BE2C (cell line): ENCODE data around the gene EFNA5.

Experiments
- DNase-seq: peaks from one replicate; pipeline ENCODE4 v3.0.0-alpha.2; 2020
- H3K27me3 ChIP-seq: fragments of 250-450 bp; sonication (Bioruptor Pico); 2 replicates; pipeline ENCODE4 v1.5.1; 2020; ENCODE audit warnings: mild to moderate bottlenecking
- H3K36me3 ChIP-seq: fragments of 250-450 bp; sonication (Bioruptor Pico); 2 replicates; pipeline ENCODE4 v1.5.1; 2020; ENCODE audit warnings: mild to moderate bottlenecking
- H3K4me1 ChIP-seq: fragments of 250-450 bp; sonication (Bioruptor Pico); 2 replicates; pipeline ENCODE4 v1.5.1; 2020
- H3K4me3 ChIP-seq: 2 replicates; pipeline ENCODE4 v1.5.1; 2011; ENCODE audit warnings: low read depth, low read length
- H3K9me3 ChIP-seq: fragments of 250-450 bp; sonication (Bioruptor Pico); 2 replicates; pipeline ENCODE4 v1.5.1; 2020
- CTCF ChIP-seq: IDR thresholded peaks from 2 replicates; pipeline ENCODE4 v1.5.1; 2012; ENCODE audit warnings: mild to moderate bottlenecking, low read depth, low read length

EFNA5 gene

GRCh38 chr5:107665036-107665570 is 5.6 kb downstream of the EFNA5 start:
- H3K27me3 ChIP-seq, result no peaks in the 10 kb centered on the region
- TF ChIP-seq CTCF, result no peak
- DNase-seq, result no peak
- H3K9me3 ChIP-seq, result no peaks in the 10 kb centered on the region
- no peak overlapping the region for H3K4me3 ChIP-seq
- peaks cover 11% of the 10 kb centered on the region for H3K4me1 ChIP-seq
- no peaks in the 10 kb centered on the region for H3K36me3 ChIP-seq

GRCh38 chr5:107663697-107664096 is 7.0 kb downstream of the EFNA5 start:
- DNase-seq, result no peak
- H3K9me3 ChIP-seq, result no peaks in the 10 kb centered on the region
- H3K4me1 ChIP-seq, result peaks cover 11% of the 10 kb centered on the region
- no peak overlapping the region for H3K4me3 ChIP-seq
- no peaks in the 10 kb centered on the region for H3K27me3 ChIP-seq
- no peaks in the 10 kb centered on the region; the same call in 1 of the 2 replicates for H3K36me3 ChIP-seq
- TF ChIP-seq CTCF, result no peak

- Histone ChIP-seq H3K4me1 (peaks cover 10% of the 10 kb centered on the region), H3K27me3 (no peaks in the 10 kb centered on the region), H3K4me3 (no peak overlapping the region), H3K9me3 (no peaks in the 10 kb centered on the region), H3K36me3 (no peaks in the 10 kb centered on the region; the same call in 1 of the 2 replicates)
- no peak for TF ChIP-seq CTCF
- DNase-seq, result no peak
Measured at GRCh38 chr5:107661650-107662044, 9.1 kb downstream of the EFNA5 start.

- no peak overlapping the region for H3K4me3 ChIP-seq
- no peaks in the 10 kb centered on the region; the same call in 1 of the 2 replicates for H3K36me3 ChIP-seq
- no peaks in the 10 kb centered on the region for H3K27me3 ChIP-seq
- H3K4me1 ChIP-seq, result peaks cover 6% of the 10 kb centered on the region
- TF ChIP-seq CTCF, result no peak
- DNase-seq, result no peak
- H3K9me3 ChIP-seq, result no peaks in the 10 kb centered on the region
Measured at GRCh38 chr5:107661038-107661649, 9.6 kb downstream of the EFNA5 start.

- DNase-seq, result no peak
- TF ChIP-seq CTCF, result no peak
- Histone ChIP-seq H3K9me3 (no peaks in the 10 kb centered on the region), H3K27me3 (no peaks in the 10 kb centered on the region), H3K4me1 (peaks cover 11% of the 10 kb centered on the region), H3K4me3 (no peak overlapping the region), H3K36me3 (no peaks in the 10 kb centered on the region; the same call in 1 of the 2 replicates)
Measured at GRCh38 chr5:107658528-107658927, 12.2 kb downstream of the EFNA5 start.

- TF ChIP-seq CTCF, result no peak
- peaks cover 12% of the 10 kb centered on the region for H3K4me1 ChIP-seq
- no peak overlapping the region for H3K4me3 ChIP-seq
- no peak for DNase-seq
- H3K27me3 ChIP-seq, result no peaks in the 10 kb centered on the region
- H3K9me3 ChIP-seq, result no peaks in the 10 kb centered on the region
- no peaks in the 10 kb centered on the region; the same call in 1 of the 2 replicates for H3K36me3 ChIP-seq
Measured at GRCh38 chr5:107655831-107656230, 14.9 kb downstream of the EFNA5 start.
